WI38 (cell line): ENCODE measurements around the gene HSD17B12.
"Not testable (repeated sequence)": the region's sequence is repeated elsewhere in the genome, so short reads cannot be mapped to it uniquely, and the experiment has no call there.

ENCODE experiments used
- H3K4me3 ChIP-seq: 2 replicates; pipeline ENCODE4 v1.5.1; 2011; ENCODE audit warnings: low read depth, mild to moderate bottlenecking, control low read depth, low read length
- TF ChIP-seq, protein P1 (sequence below): IDR thresholded peaks from 2 replicates; pipeline ENCODE4 v1.5.1; 2012; ENCODE audit warnings: low read depth, mild to moderate bottlenecking, control low read depth, low read length

The HSD17B12 gene

GRCh38 chr11:43765194-43765593 lies 84.7 kb downstream of the HSD17B12 start:
- H3K4me3 ChIP-seq = no peak overlapping the region
- TF ChIP-seq, protein P1, sequence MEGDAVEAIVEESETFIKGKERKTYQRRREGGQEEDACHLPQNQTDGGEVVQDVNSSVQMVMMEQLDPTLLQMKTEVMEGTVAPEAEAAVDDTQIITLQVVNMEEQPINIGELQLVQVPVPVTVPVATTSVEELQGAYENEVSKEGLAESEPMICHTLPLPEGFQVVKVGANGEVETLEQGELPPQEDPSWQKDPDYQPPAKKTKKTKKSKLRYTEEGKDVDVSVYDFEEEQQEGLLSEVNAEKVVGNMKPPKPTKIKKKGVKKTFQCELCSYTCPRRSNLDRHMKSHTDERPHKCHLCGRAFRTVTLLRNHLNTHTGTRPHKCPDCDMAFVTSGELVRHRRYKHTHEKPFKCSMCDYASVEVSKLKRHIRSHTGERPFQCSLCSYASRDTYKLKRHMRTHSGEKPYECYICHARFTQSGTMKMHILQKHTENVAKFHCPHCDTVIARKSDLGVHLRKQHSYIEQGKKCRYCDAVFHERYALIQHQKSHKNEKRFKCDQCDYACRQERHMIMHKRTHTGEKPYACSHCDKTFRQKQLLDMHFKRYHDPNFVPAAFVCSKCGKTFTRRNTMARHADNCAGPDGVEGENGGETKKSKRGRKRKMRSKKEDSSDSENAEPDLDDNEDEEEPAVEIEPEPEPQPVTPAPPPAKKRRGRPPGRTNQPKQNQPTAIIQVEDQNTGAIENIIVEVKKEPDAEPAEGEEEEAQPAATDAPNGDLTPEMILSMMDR = no peak

DNA sequence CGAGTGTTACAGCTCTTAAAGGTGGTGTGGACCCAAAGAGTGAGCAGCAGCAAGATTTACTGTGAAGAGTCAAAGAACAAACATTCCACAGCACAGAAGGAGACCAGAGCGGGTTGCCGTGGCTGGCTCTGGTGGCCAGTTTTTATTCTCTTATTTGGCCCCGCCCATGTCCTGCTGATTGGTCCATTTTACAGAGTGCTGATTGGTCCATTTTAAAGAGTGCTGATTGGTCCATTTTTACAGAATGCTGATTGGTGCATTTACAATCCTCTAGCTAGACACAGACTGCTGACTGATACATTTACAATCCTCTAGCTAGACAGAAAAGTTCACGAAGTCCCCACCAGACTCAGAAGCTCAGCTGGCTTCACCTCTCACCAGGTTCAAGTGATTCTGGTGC lies 88.1 kb downstream of the HSD17B12 start:
- H3K4me3 ChIP-seq = not testable (repeated sequence)

DNA sequence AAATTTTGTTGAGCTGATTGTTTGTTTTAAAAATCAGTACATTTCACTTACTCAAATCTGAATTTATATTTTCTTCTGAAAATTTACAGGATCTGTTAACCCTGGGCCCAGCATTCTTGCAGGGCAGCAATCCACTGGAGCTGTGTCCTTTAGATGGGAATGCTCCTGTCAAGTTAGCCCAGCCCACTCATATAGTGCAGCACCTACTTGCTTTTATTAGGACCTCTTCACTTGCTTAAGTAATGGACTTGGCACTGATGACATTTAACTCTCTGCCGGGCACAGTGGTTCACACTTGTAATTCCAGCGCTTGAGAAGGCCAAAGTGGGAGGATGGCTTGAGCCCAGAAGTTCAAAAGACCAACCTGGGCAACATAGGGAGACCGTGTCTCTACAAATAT lies 89.6 kb downstream of the HSD17B12 start:
- TF ChIP-seq, protein P1 = no peak
- H3K4me3 ChIP-seq = no peak overlapping the region

- H3K4me3 ChIP-seq = no peak overlapping the region
These were observed 92.2 kb downstream of the HSD17B12 start for GRCh38 chr11:43772733-43773132.

GRCh38 chr11:43774786-43775185 lies 94.2 kb downstream of the HSD17B12 start:
- no peak overlapping the region for H3K4me3 ChIP-seq
- TF ChIP-seq, protein P1 = no peak

More at GRCh38 chr11:43772733-43773132, 92.2 kb downstream of the HSD17B12 start:
- TF ChIP-seq, protein P1 = no peak

- no peak overlapping the region for H3K4me3 ChIP-seq
- TF ChIP-seq, protein P1 = no peak
These were observed 98.8 kb downstream of the HSD17B12 start for GRCh38 chr11:43779306-43779705.

GRCh38 chr11:43784301-43784700 lies 103.8 kb downstream of the HSD17B12 start:
- H3K4me3 ChIP-seq = no peak overlapping the region
- TF ChIP-seq, protein P1 = no peak

DNA sequence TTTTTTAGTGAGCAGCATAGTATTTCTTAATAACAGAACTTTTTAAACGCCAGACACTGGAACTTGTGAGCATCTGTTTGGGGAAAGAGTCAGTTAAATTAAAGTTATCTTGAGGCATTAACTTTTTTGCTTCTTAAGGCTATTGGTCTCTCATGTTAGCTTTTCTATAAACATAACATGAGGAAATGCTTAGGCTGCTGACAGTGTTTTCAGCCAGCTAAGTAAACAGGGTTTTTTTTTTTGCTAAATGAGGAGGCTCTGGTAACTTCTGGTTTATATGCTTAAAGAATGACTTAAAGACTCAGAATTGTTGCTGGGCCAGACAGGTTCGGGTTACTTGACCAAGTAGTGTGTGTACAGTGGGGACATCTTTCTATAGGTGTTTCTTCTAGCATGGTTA lies 104.3 kb downstream of the HSD17B12 start:
- H3K4me3 ChIP-seq = no peak overlapping the region
- TF ChIP-seq, protein P1 = no peak
